Right ventricle myocardium inferior (tissue), 1 donor: ENCODE results near the gene BIK. TPM values are rescaled to one million over a fixed set of nuclear protein-coding genes. Genes with fewer than 3 reads are reported as not detected.

Source experiments
- ATAC-seq: fragments of 200-7000 bp; cut with Tn5 transposase; one replicate; pipeline ENCODE4 v1.9.1; 2020; ENCODE audit warnings: mild to moderate bottlenecking, moderate library complexity
- DNase-seq: peaks from one replicate; pipeline ENCODE4 v3.0.0; 2021; ENCODE audit errors: missing footprints
- intact Hi-C: fragments of 100-400 bp; cut with DNase I; formaldehyde crosslinking; loops from one replicate; pipeline ENCODE4 v1.11.0; 2022
- long read RNA-seq: library from polyadenylated mRNA; unstranded; transcript quantifications from one replicate; pipeline ENCODE4 v2.0.0, GENCODE V29; 2021
- total RNA-seq: library from RNA; stranded (reverse); fragmentation: NEBNext Ultra II Directional; extraction: Animal tissue kit (Norgen Biotek cat#: 25700); gene quantifications from one replicate; pipeline ENCODE4 v1.2.1, GENCODE V29; 2021
- donor health status: DM: no; HTN: yes; CAD: no; lungs with severe emphysema.

Gene BIK
- total RNA-seq, result 0.43 TPM
- long read RNA-seq, result 0 reads

GRCh38 chr22:43110444-43110926, at the start of gene BIK:
BIK (plus strand) TSS chr22:43110750; CDS start chr22:43124023, 13,273 bp downstream.
- DNase-seq (peak; percentile 78), ATAC-seq (peak; percentile 38)
- intact Hi-C loops, result no loop called here

- DNase-seq, result no peak
- intact Hi-C loops, result no loop called here
- no peak for ATAC-seq
Measured at GRCh38 chr22:43066134-43066533, 44.4 kb upstream of the BIK start.

- no peak for DNase-seq
- intact Hi-C loops, result no loop called here
- ATAC-seq, result no peak
Measured at GRCh38 chr22:43066844-43067385, 43.6 kb upstream of the BIK start.

- intact Hi-C loops, result no loop called here
Measured at GRCh38 chr22:43077121-43077877, 33.3 kb upstream of the BIK start.

GRCh38 chr22:43078522-43078921, 32.0 kb upstream of the BIK start:
- DNase-seq (no peak), ATAC-seq (no peak)
- intact Hi-C loops, result no loop called here

More at GRCh38 chr22:43077121-43077877, 33.3 kb upstream of the BIK start:
- ATAC-seq, result peak; percentile 78
- no peak for DNase-seq

GRCh38 chr22:43079742-43080141, 30.8 kb upstream of the BIK start:
- no peak for ATAC-seq

GRCh38 chr22:43080616-43081015, 29.9 kb upstream of the BIK start:
- no peak for ATAC-seq
- no peak for DNase-seq
- intact Hi-C loops, result no loop called here

More at GRCh38 chr22:43079742-43080141, 30.8 kb upstream of the BIK start:
- DNase-seq, result no peak
- intact Hi-C loops, result no loop called here

GRCh38 chr22:43081968-43082367, 28.6 kb upstream of the BIK start:
- intact Hi-C loops, result no loop called here
- DNase-seq (no peak), ATAC-seq (no peak)

- DNase-seq (no peak), ATAC-seq (no peak)
- intact Hi-C loops, result loop anchor here (5.0 kb wide), 1 partner anchor 219 kb away; no protein-coding TSS in a partner anchor
Measured at GRCh38 chr22:43085658-43086606, 24.6 kb upstream of the BIK start.

- intact Hi-C loops, result loop anchor here (5.0 kb wide), 1 partner anchor 221 kb away; no protein-coding TSS in a partner anchor
- no peak for DNase-seq
- ATAC-seq, result no peak
Measured at GRCh38 chr22:43088627-43088983, 21.9 kb upstream of the BIK start.

GRCh38 chr22:43088984-43089717, 21.4 kb upstream of the BIK start, which contains the start of gene TTLL1:
TTLL1 (minus strand) TSS chr22:43089391; CDS start chr22:43075586, 13,805 bp downstream.
- ATAC-seq, result peak; percentile 93
- intact Hi-C loops, result loop anchor here (5.0 kb wide), 1 partner anchor 222 kb away; no protein-coding TSS in a partner anchor

GRCh38 chr22:43090130-43090789, 20.3 kb upstream of the BIK start:
- intact Hi-C loops, result no loop called here
- ATAC-seq, result peak; percentile 37
- no peak for DNase-seq

More at GRCh38 chr22:43088984-43089717, 21.4 kb upstream of the BIK start, which contains the start of gene TTLL1:
- DNase-seq, result peak; percentile 96

GRCh38 chr22:43092085-43092484, 18.5 kb upstream of the BIK start:
- intact Hi-C loops, result no loop called here
- ATAC-seq (no peak), DNase-seq (no peak)

GRCh38 chr22:43094085-43094484, 16.5 kb upstream of the BIK start:
- peak; percentile 85 for DNase-seq
- intact Hi-C loops, result no loop called here
- peak; percentile 43 for ATAC-seq

- ATAC-seq (no peak), DNase-seq (peak; percentile 9)
- intact Hi-C loops, result no loop called here
Measured at GRCh38 chr22:43094551-43094950, 16.0 kb upstream of the BIK start.

- ATAC-seq (no peak), DNase-seq (no peak)
- intact Hi-C loops, result no loop called here
Measured at GRCh38 chr22:43096420-43096819, 14.1 kb upstream of the BIK start.

- intact Hi-C loops, result no loop called here
- ATAC-seq (peak; percentile 30), DNase-seq (peak; percentile 26)
Measured at GRCh38 chr22:43098356-43098755, 12.2 kb upstream of the BIK start.

- peak; percentile 59 for DNase-seq
- peak; percentile 53 for ATAC-seq
- intact Hi-C loops, result no loop called here
Measured at GRCh38 chr22:43099095-43099494, 11.5 kb upstream of the BIK start.
